Kidney epithelial cell (primary cell): ENCODE measurements around the gene PLEKHG4. TPM values are rescaled to one million over a fixed set of nuclear protein-coding genes. Genes with fewer than 3 reads are reported as not detected.

Source experiments
- DNase-seq: peaks from one replicate; pipeline ENCODE4 v3.0.0-alpha.2; 2010; ENCODE audit warnings: low read depth
- H3K27me3 ChIP-seq: 2 replicates; pipeline ENCODE4 v1.6.0; 2011; ENCODE audit warnings: low read length; ENCODE audit not compliant: control insufficient read depth, insufficient read depth
- H3K36me3 ChIP-seq: 2 replicates; pipeline ENCODE4 v1.5.1; 2011; ENCODE audit warnings: low read length; ENCODE audit not compliant: control insufficient read depth, insufficient read depth
- H3K4me3 ChIP-seq: 2 replicates; pipeline ENCODE4 v1.5.1; 2011; ENCODE audit warnings: low read depth, mild to moderate bottlenecking, control low read depth, low read length
- CTCF ChIP-seq: IDR thresholded peaks from 2 replicates; pipeline ENCODE4 v1.5.1; 2011; ENCODE audit warnings: mild to moderate bottlenecking, moderate library complexity, low read length, control low read depth, inconsistent platforms; ENCODE audit not compliant: insufficient read depth, poor library complexity, severe bottlenecking
- total RNA-seq: library from RNA; depleted of rRNA; stranded (reverse); fragments of >200 nt; gene quantifications from 2 replicates; pipeline ENCODE4 v1.2.3, GENCODE V29; 2015

The PLEKHG4 gene
- total RNA-seq, 1 donor from 2014 or later, result 9.7 TPM

GRCh38 chr16:67336116-67336515, 56.8 kb downstream of the PLEKHG4 start:
- DNase-seq, result no peak
- no peaks in the 10 kb centered on the region for H3K27me3 ChIP-seq
- no peak for TF ChIP-seq CTCF

GRCh38 chr16:67336648-67337047, 57.3 kb downstream of the PLEKHG4 start:
- Histone ChIP-seq H3K36me3 (no peaks in the 10 kb centered on the region), H3K4me3 (no peak overlapping the region), H3K27me3 (no peaks in the 10 kb centered on the region)
- TF ChIP-seq CTCF, result no peak
- no peak for DNase-seq

More at GRCh38 chr16:67336116-67336515, 56.8 kb downstream of the PLEKHG4 start:
- Histone ChIP-seq H3K36me3 (no peaks in the 10 kb centered on the region), H3K4me3 (no peak overlapping the region)

Other genes with a start within 250 kb of the PLEKHG4 start
- 23.1 and 24.6 TPM in 2 replicates for gene PHAF1, start 169.6 kb upstream of the PLEKHG4 start, total RNA-seq
- gene B3GNT9, start 128.5 kb upstream of the PLEKHG4 start, total RNA-seq, result 1.5 and 2.4 TPM in 2 replicates
- 30.0 and 36.3 TPM in 2 replicates for gene TRADD, start 119.6 kb upstream of the PLEKHG4 start, total RNA-seq
- 6.6 and 9.6 TPM in 2 replicates for gene FBXL8, start 119.6 kb upstream of the PLEKHG4 start, total RNA-seq
- 1.5 and 5.5 TPM in 2 replicates for gene HSF4, start 114.8 kb upstream of the PLEKHG4 start, total RNA-seq
- gene NOL3, start 109.0 kb upstream of the PLEKHG4 start, total RNA-seq, result 23.9 and 28.3 TPM in 2 replicates
- gene MATCAP1, start 95.6 kb upstream of the PLEKHG4 start, total RNA-seq, result 10.8 and 16.0 TPM in 2 replicates
- gene EXOC3L1, start 89.4 kb upstream of the PLEKHG4 start, total RNA-seq, result 0.21 and 0.25 TPM in 2 replicates
- 84.9 and 109 TPM in 2 replicates for gene E2F4, start 87.4 kb upstream of the PLEKHG4 start, total RNA-seq
- 5.2 and 5.9 TPM in 2 replicates for gene ELMO3, start 80.4 kb upstream of the PLEKHG4 start, total RNA-seq
- gene TMEM208, start 52.4 kb upstream of the PLEKHG4 start, total RNA-seq, result 55.9 and 59.3 TPM in 2 replicates
- 3.8 and 11.4 TPM in 2 replicates for gene FHOD1, start 32.1 kb upstream of the PLEKHG4 start, total RNA-seq
- 0.07 TPM in 1 of 2 replicates, not detected in the other for gene SLC9A5, start 30.6 kb upstream of the PLEKHG4 start, total RNA-seq
- gene KCTD19, start 47.2 kb downstream of the PLEKHG4 start, total RNA-seq, result 0.08 and 0.21 TPM in 2 replicates
- 0.41 and 0.54 TPM in 2 replicates for gene LRRC36, start 47.3 kb downstream of the PLEKHG4 start, total RNA-seq
- gene TPPP3, start 114.0 kb downstream of the PLEKHG4 start, total RNA-seq, result 0.46 and 1.4 TPM in 2 replicates
- 9.5 and 11.3 TPM in 2 replicates for gene ZDHHC1, start 136.9 kb downstream of the PLEKHG4 start, total RNA-seq
- 0.96 and 5.8 TPM in 2 replicates for gene HSD11B2, start 151.6 kb downstream of the PLEKHG4 start, total RNA-seq
- gene ATP6V0D1, start 201.6 kb downstream of the PLEKHG4 start, total RNA-seq, result 157 and 233 TPM in 2 replicates
- gene AGRP, start 204.0 kb downstream of the PLEKHG4 start, total RNA-seq, result not detected in 2 replicates
- 72.1 and 91.0 TPM in 2 replicates for gene RIPOR1, start 249.3 kb downstream of the PLEKHG4 start, total RNA-seq